C4-2B (cell line): ENCODE results near the gene HCST.

ENCODE experiments used
- CTCF ChIP-seq: fragments of 450-650 bp; conservative IDR thresholded peaks from 2 replicates; pipeline ENCODE4 v1.5.1; 2017; ENCODE audit warnings: mild to moderate bottlenecking
- ZFX ChIP-seq: fragments of 450-650 bp; IDR thresholded peaks from 2 replicates; pipeline ENCODE4 v1.6.1; 2017

GRCh38 chr19:35882114-35882832, 20.1 kb upstream of the HCST start:
- TF ChIP-seq CTCF (no peak; the same call in 1 of the 2 replicates), ZFX (no peak)
